DMS153 treated with DMSO at 0.1 percent for 48 hours (cell line): ENCODE data around the gene USP20.

Experiments
- DNase-seq: peaks from one replicate; lab custom pipeline; 2025; ENCODE audit not compliant: unreplicated experiment; lab: John Stamatoyannopoulos, UW

Gene USP20

DNA sequence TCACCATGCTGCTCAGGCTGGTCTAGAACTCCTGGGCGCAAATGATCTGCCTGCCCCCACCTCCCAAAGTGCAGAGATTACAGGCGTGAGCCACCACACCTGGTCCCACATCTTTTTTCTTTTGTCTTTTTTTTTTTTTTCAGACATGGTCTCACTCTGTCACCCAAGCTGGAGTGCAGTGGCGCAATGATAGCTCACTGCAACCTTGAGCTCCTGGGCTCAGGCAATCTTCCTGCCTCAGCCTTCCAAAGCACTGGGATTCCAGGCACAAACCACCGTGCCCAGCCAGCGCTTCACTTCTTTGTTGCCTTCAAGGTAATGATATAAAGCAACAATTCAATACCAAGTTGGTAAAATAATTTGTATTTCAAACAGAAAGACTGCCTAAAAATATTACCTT, 78.8 kb downstream of the USP20 start:
- DNase-seq = no peak

GRCh38 chr9:129916707-129917106, 81.4 kb downstream of the USP20 start:
- DNase-seq = no peak

GRCh38 chr9:129918296-129918950, 83.2 kb downstream of the USP20 start:
- DNase-seq = no peak

- DNase-seq = no peak
Measured at GRCh38 chr9:129919277-129919676, 84.0 kb downstream of the USP20 start.

GRCh38 chr9:129919841-129920240, 84.6 kb downstream of the USP20 start:
- no peak for DNase-seq

- DNase-seq = no peak
Measured at GRCh38 chr9:129921905-129922304, 86.6 kb downstream of the USP20 start.

GRCh38 chr9:129923589-129923988, 88.3 kb downstream of the USP20 start:
- no peak for DNase-seq

GRCh38 chr9:129929496-129930125, 94.4 kb downstream of the USP20 start:
- no peak for DNase-seq

GRCh38 chr9:129930743-129931142, 95.5 kb downstream of the USP20 start:
- no peak for DNase-seq
